ENCODE data around the gene MCCC1. TPM values are rescaled to one million over a fixed set of nuclear protein-coding genes. Genes with fewer than 3 reads are reported as not detected.
"Not testable (repeated sequence)": the region's sequence is repeated elsewhere in the genome, so short reads cannot be mapped to it uniquely, and the experiment has no call there.

Gene MCCC1
- total RNA-seq, 3 donors from 2014 or later, result 42.3 to 70.2 (median 47.6) TPM

DNA sequence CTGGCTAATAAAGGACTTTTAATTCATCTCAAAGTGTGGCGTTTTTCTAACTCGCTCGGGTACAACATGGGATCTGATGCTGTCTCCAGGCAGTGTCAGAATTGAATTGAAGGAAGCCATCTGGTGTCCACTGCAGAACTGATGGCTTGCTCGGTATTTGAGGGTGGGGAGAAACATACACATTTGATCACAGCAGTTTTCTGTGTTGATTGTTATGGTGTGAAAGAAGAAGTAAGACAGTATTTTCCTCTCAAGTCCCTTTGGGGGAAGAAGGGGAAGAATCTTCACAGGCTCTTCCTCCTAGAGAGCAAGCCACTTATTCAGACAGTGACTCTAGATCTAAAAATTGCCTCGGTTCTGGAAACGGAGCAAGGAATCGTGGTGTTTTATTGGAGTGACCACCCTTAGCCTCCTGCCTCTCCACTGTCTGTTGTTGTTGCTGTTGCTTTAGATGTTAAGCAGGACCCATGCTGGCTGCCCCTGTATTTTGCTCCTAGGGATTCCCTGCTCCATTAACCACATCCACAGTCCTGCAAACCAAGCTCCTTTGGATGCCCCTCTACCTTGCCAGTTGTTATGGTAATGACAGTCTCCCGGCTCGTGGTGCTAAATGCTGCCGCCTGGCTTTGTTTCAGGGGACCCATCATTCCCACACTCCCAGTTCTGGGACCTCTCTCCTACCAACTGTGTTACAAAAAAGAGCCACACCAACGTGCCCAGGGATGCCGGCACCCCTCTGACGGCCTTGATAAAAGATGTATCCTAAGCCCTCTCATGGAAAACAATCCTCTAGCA lies 15.3 kb upstream of the MCCC1 start:
- Histone ChIP-seq H3K9me3 (no peaks in the 10 kb centered on the region), H3K27ac (no peak overlapping the region), H3K4me3 (no peak overlapping the region), H3K4me1 (no peaks in the 10 kb centered on the region), H3K27me3 (peaks cover 0 to 36% of the 10 kb centered on the region in 2 donors), H3K36me3 (no peaks in the 10 kb centered on the region)
- intact Hi-C loops (cut with DNase I; ENCODE audit: low total_unique reads), result no loop called here
- TF ChIP-seq POLR2A (IDR thresholded peaks at IDR 0.05) (no peak), POLR2AphosphoS5 (IDR thresholded peaks at IDR 0.05) (no peak), CTCF (IDR thresholded peaks at IDR 0.05) (no peak)
- no peak for DNase-seq (ENCODE audit: low spot score in 2 of 2)

GRCh38 chr3:183109847-183110246 lies 10.6 kb upstream of the MCCC1 start:
- H3K36me3 ChIP-seq; DNase-seq (ENCODE audit: low spot score in 2 of 2); H3K4me3 ChIP-seq; H3K9me3 ChIP-seq; H3K4me1 ChIP-seq; intact Hi-C loops (cut with DNase I; ENCODE audit: low total_unique reads); H3K27me3 ChIP-seq; H3K27ac ChIP-seq: not testable (repeated sequence)

GRCh38 chr3:183108470-183108869 lies 9.2 kb upstream of the MCCC1 start:
- TF ChIP-seq POLR2AphosphoS5 (IDR thresholded peaks at IDR 0.05) (no peak), CTCF (IDR thresholded peaks at IDR 0.05) (no peak), POLR2A (IDR thresholded peaks at IDR 0.05) (no peak)
- intact Hi-C loops (cut with DNase I; ENCODE audit: low total_unique reads), result no loop called here
- H3K9me3 ChIP-seq, result no peaks in the 10 kb centered on the region
- H3K27me3 ChIP-seq, result no peaks in the 10 kb centered on the region
- H3K4me3 ChIP-seq, result no peak overlapping the region
- peak overlapping the region in 1 of 2 donors; percentile 18 for H3K27ac ChIP-seq
- H3K36me3 ChIP-seq, result no peaks in the 10 kb centered on the region
- no peak for DNase-seq (ENCODE audit: low spot score in 2 of 2)
- no peaks in the 10 kb centered on the region for H3K4me1 ChIP-seq

GRCh38 chr3:183108001-183108449 lies 8.7 kb upstream of the MCCC1 start:
- DNase-seq (ENCODE audit: low spot score in 2 of 2), result no peak
- H3K27ac ChIP-seq, result peak overlapping the region; percentile 18 to 26

DNA sequence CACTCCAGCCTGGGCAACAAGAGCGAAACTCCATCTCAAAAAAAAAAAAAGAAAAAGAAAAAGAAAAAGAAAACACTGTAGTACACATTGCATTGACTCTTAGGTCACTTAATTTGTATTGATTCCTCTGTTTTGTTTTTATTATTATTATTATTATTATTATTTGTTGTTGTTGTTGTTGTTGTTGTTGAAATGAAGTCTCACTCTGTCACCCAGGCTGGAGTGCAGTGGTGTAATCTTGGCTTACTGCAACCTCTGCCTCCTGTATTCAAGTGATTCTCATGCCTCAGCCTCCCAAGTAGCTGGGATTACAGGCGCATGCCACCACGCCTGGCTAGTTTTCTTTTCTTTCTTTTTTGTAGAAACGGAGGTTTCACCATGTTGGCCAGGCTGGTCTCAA lies 8.1 kb upstream of the MCCC1 start:
- H3K4me1 ChIP-seq; H3K9me3 ChIP-seq; H3K36me3 ChIP-seq; DNase-seq (ENCODE audit: low spot score in 2 of 2); intact Hi-C loops (cut with DNase I; ENCODE audit: low total_unique reads); H3K27me3 ChIP-seq; H3K27ac ChIP-seq; H3K4me3 ChIP-seq: not testable (repeated sequence)

More at GRCh38 chr3:183108001-183108449, 8.7 kb upstream of the MCCC1 start:
- Histone ChIP-seq H3K27me3 (no peaks in the 10 kb centered on the region), H3K36me3 (no peaks in the 10 kb centered on the region), H3K9me3 (no peaks in the 10 kb centered on the region), H3K4me1 (no peaks in the 10 kb centered on the region), H3K4me3 (no peak overlapping the region)
- no peak for TF ChIP-seq POLR2A (IDR thresholded peaks at IDR 0.05)
- TF ChIP-seq CTCF (IDR thresholded peaks at IDR 0.05), result no peak
- no peak for TF ChIP-seq POLR2AphosphoS5 (IDR thresholded peaks at IDR 0.05)
- intact Hi-C loops (cut with DNase I; ENCODE audit: low total_unique reads), result no loop called here

- Histone ChIP-seq H3K27me3 (no peaks in the 10 kb centered on the region), H3K9me3 (no peaks in the 10 kb centered on the region), H3K36me3 (no peaks in the 10 kb centered on the region), H3K4me1 (no peaks in the 10 kb centered on the region), H3K27ac (no peak overlapping the region), H3K4me3 (no peak overlapping the region)
- intact Hi-C loops (cut with DNase I; ENCODE audit: low total_unique reads), result no loop called here
- no peak for TF ChIP-seq CTCF (IDR thresholded peaks at IDR 0.05)
- no peak for TF ChIP-seq POLR2AphosphoS5 (IDR thresholded peaks at IDR 0.05)
- no peak for TF ChIP-seq POLR2A (IDR thresholded peaks at IDR 0.05)
- DNase-seq (ENCODE audit: low spot score in 2 of 2), result no peak
These were observed 7.3 kb upstream of the MCCC1 start for GRCh38 chr3:183106635-183107034.

DNA sequence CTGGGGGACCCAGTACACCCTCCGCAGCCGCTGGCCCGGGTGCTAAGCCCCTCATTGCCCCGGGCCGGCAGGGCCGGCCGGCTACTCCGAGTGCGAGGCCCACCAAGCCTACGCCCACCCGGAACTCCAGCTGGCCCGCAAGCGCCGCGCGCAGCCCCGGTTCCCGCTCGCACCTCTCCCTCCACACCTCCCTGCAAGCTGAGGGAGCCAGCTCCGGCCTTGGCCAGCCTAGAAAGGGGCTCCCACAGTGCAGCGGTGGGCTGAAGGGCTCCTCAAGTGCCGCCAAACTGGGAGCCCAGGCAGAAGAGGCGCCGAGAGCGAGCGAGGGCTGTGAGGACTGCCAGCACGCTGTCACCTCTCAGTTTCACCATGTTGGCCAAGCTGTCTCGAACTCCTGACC lies 4.7 kb upstream of the MCCC1 start:
- H3K4me3 ChIP-seq; DNase-seq (ENCODE audit: low spot score in 2 of 2); intact Hi-C loops (cut with DNase I; ENCODE audit: low total_unique reads): not testable (repeated sequence)

DNA sequence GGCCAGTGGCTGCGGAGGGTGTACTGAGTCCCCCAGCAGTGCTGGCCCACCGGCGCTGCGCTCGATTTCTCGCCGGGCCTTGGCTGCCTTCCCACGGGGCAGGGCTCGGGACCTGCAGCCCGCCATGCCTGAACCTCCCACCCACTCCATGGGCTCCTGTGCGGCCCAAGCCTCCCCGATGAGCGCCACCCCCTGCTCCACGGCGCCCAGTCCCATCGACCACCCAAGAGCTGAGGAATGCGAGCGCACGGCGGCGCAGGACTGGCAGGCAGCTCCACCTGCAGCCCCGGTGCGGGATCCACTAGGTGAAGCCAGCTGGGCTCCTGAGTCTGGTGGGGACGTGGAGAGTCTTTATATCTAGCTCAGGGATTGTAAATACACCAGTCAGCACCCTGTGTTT lies 1.7 kb upstream of the MCCC1 start:
- DNase-seq (ENCODE audit: low spot score in 2 of 2); H3K9me3 ChIP-seq; H3K36me3 ChIP-seq; H3K27ac ChIP-seq; intact Hi-C loops (cut with DNase I; ENCODE audit: low total_unique reads); H3K4me1 ChIP-seq; H3K4me3 ChIP-seq; H3K27me3 ChIP-seq: not testable (repeated sequence)

More for the DNA sequence above, 4.7 kb upstream of the MCCC1 start:
- H3K36me3 ChIP-seq, H3K9me3 ChIP-seq, H3K27ac ChIP-seq, H3K27me3 ChIP-seq, H3K4me1 ChIP-seq: not testable (repeated sequence)
